Measurements from ENCODE around the gene CRB2.

The CRB2 gene

DNA sequence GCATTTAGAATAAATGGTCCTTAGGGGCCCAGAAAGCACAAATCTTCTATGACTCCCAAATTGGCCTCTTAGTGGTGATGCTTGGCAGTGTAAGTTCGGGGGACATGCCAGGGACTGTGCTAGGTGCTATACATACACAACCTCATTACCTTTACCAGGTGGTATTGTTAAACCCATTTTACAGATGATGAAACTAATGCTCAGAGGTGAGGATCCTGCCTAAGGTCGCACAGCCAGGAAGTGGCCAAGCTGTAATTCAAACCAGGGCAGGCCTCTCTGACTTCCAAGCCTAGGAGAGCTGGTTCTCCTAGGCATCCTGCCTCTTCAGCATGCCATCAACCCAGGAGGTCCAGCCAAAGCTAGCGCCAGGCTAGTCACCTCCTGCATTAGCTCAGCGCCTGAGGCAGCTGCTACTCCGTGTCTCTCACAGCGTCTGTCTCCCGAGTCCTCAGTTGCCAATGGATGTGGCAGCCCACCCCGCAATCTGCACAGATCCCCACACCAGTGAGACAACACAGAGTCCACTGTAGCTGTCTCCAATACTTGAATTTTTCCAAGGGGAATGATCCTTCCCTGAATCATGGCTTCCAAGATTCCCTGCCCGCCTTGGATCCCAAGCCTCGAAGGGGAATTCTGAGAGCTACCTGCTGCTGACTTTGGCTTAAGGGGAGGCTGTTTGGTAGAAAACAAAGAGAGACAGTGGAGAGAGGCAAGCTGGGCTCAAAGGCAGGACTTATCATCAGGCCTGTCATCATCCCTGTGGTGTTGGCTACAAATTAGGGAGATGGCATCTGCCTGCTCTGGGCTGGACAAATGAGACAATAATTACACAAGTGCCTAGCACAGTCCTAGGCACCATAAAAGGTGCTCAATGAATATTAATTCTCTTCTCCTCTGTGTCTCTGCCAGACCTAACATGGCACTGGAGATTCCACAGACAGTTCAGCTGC, 52.6 kb downstream of the CRB2 start:
- no peak for DNase-seq

DNA sequence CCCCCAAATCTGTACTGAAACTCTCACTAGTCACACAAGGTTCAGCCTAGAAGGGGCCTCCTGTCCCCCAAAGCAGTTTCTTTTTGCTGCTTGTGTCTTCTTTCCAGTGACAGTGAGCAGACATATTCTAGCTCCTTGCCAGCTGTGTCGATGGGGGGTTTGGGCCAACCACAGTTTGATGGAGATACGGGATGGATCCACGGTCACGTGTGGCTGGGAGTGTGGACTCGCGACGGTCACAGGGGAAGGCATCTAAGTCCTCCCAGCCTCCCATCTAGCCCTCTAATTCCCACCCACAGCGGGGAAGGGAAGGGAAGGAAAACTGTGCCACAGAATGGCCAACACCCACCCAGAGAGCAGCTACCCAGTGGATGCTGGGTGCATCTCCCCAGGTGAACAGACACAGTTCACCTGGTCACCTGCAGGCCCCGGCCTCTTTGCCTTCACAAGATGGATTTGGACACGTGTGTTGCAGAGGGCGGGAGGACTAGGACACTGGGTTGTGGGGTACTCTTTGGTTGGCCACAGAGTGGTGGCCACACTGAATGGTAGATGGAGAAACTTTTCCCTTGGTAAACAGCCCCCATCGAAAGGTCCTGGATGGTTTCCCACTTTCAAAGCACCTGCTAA, 54.4 kb downstream of the CRB2 start:
- no peak for DNase-seq

DNA sequence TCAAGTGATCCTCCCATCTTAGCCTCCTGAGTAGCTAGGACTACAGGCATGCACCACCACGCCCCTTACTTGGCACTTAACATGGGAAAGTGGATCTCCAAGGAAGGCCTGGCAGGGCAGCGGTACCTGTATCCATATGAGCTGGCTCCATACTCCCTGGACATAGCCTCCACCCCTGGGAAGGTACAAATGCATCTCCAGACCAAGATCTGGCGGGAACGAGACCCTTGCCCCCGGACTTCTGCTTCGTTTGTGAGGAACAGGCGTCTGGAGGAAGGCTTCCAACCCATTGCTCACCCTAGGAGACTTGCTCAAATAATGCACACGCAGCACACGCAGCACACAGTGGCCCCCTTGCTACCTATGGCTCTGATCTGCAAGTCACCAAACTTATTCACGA, 55.2 kb downstream of the CRB2 start:
- DNase-seq, result no peak

DNA sequence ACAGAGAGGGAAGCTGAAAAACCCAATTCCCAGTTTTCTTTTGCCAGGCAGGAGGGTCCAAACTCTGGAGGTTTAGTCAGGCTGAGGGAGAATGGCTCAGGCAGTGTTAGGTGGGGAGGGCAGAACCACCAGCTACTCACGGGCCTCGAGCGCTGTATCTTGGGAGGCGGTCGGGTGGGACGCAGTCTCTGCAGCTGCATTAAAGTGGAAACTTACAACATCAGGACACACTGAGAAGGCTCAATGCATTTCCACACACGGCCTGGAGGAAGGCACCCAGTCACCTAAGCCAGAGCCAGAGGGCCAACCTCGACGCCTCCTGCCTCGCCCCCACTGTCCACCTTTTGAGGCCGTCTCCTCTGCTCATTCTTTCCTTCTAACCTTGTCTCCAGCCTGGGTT, 55.6 kb downstream of the CRB2 start:
- no peak for DNase-seq

DNA sequence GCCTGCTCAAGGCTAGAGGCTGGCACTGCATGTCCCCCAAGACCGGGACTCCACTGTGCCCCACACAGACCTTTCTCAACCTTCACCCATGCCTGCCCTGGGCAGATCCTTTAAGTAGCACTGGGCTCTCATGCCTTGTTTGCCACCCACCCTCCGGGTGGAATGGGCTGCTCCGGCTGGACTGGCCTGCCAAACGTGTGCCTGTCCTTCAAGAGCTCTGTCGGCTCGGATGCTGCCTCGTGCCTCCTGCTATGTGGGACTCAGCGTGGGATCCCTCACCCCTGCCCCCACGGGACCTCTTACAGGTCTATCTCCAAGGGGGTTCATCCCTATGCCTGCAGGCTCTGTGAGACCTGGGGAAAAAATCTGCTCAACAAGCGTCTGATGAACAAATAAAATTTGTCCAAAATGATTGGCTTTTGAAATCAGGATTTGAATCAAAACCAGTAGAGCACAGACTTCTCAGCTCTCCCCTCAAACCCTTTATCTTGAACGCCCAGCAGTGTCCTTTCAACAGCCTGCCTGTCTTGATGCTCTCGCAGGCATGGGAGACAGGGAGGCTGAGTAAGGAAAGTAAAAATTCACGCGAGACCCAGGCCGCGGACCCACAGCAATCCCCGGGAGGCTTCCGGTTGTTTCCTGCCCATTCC, 56.3 kb downstream of the CRB2 start:
- DNase-seq, result no peak

DNA sequence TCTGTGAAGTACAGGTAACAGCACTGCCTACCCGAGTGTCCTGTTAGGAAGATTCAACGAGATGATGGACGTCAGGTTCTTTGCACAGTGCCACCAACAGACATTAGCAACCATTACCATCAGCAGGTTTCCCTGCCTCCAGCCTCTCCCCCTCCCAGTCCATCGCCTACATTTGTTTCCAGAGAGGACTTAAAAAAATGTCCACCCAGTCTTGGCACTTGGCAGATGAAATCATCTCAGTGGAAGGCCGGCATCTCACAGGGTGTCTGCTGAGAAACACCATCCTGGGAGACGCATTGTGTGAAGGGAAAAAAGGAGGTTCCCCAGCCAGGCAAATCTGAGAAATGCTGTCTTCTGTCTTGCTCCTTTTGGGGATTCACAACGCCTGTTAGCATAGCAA, 58.2 kb downstream of the CRB2 start:
- DNase-seq, result no peak

DNA sequence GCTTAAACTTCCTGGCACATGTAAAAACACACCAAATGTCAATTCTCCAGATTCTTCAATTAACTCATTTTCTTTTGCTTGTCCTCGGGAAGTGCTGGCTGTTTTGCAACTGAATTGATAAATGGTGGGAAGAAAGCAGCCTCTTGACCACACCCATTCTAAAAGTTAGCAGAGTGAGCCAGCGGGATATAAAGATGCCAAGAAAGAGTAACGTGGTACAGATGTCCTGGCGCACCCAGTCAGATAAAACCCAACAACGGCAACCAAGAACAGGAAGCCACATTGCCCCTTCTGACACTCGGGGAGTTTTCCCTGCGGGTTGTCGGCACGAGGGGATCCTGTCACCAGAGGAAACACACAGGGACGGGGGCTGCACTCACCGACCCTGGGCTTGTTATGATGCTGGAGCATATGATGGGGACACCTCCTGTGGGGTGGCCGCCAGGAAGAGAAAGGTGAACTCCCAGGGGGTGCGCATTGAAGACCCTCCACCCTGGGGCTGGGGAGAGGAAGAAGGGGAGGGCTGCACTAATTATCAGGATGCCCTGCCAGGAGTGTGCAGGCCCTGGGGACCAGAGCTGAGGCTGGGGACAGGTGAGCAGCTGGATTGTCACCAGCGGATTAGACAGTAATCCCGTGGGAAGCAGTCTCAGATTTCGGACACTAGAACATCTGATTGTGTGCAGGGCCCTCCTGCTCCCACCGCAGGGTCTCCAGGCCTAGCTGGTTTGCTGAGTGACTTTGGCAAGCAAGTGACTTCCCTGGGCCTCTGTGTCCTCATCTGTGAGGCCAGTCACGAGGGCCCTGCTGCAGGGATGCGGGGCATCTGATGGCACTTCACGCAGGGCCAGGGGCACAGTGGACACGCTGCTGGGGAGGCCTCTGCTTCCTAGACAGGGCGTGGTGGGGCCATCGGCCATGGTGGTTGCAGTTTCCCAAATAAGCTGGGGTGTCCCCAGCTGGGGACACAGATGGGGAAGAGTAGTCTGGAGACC, 59.2 kb downstream of the CRB2 start:
- DNase-seq, result no peak

DNA sequence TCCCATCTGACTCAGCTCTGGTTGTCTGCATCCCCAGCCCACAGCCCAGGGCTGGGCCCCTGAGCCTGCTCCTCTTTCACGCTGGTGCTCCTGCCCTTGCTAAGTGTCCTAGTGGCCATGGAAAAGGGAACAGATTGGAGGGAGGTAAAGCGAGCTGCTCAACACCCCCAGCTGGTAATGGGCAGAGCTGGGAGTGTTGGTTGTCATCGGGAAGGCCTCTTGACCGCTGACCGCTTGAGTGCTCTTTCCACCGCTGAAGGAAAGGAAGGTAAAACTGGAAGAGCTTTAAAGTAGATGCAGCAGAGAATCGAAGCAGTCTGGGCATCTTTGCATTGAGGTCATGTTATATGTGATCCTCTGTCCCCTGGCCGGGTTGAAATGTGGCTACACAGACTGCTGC, 60.2 kb downstream of the CRB2 start:
- DNase-seq, result no peak

DNA sequence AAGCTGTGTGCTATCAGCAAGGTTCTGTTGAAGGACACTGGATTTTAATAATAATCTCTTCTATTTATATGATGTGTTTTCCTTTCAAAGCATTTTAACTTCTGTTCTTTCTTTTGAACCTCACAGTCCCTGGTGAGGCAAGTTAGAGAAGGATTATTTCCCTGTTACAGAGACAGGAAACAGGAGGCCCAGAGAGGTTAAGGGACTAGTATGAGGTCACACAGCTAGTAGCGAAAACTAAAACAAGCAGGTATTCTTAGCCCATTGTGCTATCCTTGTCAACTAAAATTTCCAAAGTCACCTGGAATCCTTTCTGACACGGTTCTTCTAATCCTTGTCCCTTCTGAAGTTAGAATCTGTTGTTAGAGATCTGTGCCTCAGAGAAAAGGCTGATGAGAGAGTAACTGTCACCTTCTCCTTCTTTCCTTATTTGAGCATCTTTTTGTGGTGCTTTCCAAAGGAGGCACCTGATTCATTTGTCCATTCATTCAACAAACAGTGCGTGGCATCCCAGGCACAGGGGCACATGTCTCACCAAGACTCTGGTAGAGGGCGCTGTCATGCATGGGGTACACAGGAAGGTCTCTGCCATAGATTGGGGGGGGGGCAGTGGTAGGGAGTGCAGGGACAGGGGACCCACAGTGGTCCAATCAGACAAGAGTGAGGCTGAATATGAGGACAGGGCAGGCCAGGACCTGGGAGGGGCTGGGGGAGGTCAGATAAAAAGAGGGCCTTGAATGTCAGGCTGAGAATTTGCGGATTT, 61.5 kb downstream of the CRB2 start:
- DNase-seq, result no peak

DNA sequence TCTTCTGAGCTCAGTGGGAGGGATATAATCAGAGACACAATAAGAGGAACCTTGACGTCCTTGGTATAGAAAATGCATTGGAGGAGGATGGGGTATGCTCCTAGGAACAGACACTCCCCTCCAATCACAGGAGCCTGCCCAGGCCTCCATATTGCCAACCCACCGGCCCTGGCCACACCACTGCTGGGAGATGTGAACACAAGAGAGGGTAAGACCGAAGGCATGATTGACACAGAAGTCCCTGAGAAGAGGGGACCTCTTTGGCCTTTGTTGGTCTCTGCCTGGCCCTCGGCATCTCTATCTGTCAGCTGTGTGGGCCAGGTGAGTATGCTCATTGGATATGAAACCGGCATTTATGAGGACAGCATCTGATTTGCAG, 62.0 kb downstream of the CRB2 start:
- no peak for DNase-seq

DNA sequence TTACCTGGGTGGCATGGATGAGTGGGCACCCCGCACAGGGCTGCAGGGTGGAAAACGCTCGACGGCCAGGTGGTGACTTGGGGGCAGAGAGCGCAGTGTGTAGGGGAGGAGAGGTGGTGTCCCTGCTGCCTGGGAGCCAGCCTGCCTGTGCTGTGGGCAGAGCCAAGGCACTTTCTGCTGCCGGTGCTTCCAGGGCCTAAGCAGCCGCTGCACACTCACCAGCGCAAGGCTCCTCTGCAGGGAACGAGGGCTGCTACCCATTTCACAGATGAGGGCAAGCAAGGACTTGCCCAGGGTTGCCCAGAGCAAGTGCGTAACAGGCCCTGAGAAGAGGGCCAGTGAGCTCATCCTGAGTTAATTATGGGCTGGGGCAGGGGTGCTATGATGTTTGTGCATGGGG, 62.5 kb downstream of the CRB2 start:
- DNase-seq, result no peak

DNA sequence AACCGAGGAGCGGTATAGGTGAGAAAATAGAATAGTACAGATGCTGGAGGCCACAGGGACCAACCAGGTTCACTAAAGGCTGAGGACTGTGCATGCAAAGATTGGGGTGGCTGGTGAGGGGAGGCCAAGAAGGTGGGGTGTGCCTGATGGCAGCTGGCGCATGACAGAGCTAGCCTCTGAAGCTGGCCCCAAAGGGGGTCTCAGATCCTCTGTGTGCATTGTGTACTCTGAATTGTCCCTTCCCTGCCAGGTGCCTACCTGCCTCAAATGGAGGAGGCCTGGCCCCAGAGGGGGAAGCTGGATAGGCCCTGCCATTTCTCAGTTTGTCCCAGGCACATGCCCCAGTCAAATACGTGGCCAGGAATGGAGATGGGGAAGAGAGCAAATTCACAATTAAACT, 63.1 kb downstream of the CRB2 start:
- DNase-seq, result no peak

DNA sequence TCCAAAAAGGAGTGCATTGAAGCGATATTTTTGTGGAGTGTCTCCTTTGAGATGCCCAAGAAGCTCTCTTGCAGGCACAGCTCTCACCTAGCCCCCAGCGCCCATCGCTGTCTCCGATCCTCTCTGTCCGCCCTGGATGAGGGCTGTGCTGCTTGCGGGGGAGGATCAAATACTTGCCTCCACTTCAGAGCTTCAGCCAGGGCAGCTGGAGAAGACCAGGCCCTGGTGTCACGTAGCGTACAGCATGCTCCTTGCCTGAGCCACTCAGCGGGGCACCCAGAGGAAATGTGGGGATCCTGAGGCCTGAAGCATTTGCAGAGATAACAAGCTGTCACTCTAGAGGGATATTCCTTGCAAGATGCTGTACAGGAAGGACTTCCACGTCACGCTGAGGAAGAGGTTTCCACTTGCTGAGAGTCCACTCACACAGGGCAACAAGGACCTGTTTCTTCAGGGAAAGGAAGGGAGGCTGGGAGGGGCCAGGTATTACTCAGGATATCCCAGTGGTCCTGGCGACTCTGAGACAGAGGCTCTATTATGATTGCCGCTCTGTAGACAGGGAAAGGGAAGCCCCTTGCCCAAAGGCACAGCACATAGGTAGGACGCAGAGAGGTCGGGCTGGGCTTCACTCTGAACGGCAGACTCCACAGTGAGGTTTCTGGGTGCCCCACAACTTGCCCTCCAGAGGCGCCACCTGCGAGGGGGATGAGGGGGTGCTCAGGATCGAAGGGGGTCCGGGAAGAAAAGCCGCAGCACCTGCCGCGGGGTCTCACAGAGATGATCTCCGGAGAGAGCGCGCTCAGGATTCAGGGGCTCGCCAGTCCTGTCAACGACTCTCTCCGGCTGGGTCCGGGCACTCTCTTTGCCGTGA, 64.0 kb downstream of the CRB2 start:
- no peak for DNase-seq

DNA sequence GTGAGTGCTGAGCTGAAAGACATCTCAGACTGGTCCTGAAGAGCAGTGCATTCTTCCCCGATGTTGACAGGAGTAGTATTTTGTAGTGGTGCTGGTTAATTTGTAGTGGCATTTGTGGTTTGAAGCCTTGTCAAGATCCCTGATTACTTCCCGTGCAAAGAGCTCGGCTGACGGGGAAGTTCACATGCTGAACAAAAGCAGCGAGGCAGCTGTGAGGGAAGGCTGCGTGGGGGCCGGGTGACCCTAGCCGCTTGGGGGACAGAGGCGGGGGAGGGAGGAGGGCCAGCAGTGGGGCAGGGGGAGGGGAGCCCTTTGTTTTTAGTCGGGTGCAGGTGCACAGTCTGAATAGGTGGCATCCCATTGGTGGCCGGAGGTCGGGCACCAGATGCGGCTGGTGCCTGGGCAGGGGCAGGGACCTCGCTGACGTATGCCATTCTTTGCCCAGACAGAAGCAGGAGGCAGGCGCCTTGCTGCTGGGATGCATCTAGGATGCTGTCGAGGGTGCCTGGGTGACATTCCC, 64.7 kb downstream of the CRB2 start:
- no peak for DNase-seq

DNA sequence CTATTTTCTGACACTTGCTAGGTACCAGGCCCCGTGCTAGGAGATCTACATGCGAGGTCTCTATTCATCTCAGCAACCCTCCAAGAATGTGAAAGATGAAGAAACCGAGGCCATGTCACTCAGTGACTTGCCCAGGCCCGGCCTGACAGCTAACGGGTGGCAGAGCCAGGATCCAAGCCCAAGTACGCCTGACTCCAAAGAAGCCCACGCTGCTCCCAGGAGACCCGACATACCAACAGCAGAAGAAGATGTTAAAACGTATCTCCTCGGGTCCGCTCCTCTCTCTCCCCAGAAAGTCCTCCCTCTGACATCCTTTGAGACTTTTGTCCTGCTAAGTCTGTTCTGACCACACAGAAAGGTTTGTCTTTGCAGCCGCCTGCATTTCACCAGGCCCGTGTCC, 65.2 kb downstream of the CRB2 start:
- no peak for DNase-seq

DNA sequence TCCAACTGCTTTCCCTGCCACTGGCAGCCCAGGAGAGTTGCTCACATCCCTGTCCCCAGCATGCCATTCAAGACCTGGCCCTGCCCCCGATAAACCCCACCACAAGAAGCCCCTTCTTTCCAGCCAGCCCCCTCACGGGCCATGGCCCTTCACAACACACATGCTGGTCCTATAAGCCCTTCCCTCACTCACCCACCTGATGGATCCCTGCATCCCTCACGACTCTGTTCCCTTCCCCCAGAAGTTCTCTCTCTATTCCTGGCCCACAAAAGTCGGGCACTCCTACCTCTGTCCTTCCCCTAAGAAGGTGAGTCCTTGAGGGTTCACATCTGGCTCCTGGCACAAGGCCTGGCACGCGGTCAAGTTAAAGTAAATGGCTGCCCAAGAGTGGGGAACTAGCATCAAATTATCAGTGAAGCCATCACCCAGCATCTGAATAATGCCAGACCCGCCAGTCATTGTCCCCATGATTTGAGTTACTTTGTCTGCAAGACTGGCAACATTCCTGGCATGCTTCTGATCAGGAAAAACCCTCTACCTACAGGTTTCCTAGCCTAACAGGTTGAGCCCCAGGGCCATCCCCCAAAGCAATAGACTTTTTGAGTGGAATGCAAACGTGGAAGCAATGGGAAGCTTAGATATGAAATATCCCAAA, 65.9 kb downstream of the CRB2 start:
- DNase-seq, result no peak

DNA sequence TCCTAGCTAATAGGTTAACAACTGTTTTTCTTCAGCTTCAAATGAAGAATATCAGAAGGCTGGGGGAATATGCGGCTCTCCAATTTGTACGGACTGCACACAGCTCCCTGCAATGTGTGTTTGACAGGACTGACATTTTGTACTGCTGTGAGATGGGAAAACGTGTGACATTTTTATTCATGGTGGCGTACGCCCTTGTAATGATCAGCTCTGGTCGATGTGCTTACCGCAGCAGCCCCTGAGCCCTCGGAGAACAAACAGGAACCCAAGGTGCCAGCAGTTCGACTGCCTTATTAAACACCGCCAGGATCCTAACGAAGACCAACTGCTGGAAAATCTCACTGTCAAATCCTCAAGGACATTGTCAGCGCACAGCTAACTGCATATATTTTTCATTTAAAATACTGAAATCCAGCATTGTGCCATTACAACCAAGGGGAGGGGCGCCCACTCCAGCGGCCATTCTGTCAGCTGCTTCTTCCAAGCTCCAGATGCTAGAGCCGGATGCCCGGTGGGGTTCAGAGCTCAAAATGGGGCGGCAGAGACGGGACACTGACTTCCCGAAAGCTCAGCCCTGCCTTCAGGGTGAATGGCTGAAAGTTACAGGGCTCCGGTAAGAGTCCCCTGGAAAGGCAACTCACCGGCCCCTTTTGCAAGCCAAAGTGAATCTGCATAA, 66.8 kb downstream of the CRB2 start:
- DNase-seq, result no peak

DNA sequence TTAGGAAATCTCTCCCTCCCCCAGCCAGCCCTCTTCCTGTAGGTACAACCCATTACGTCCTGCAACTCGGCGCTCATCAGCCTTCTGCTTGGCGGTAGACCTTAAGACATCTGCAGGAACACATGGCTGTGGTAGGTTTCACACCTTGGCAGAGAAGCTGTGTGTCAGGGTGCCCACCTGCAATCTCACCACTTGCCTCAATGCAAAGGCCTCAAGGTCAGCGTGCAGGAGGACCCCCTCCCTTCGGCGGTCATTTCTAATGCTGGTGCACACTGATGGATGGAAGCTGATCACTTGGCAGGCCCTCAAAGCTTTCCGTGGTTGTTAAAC, 67.3 kb downstream of the CRB2 start:
- DNase-seq, result no peak

DNA sequence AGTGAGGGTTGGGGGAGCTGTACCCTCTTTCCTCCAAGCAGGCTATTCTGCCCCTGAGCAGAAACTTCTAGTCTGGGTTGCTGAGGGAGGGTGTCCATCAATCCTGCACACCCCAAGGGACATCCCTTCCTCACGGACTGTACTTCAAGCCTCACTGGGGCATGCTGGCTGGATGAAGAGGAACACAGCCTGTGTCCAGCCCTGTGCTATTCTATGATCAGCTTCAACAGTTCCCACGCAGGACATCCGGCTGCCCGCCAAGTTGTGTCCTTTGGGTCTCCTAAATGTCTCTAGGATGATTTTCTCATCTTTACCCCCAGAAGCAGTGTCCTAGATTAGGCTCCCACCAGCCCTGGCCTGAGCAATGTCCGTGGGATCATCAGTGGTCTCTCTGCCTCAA, 68.1 kb downstream of the CRB2 start:
- DNase-seq, result no peak

Measured in activated effector memory CD4-positive, alpha-beta T cell treated with Interleukin-2 at 50 U/mL for 16 hours (primary cell).